Hypothalamus (tissue), 51 donors: ENCODE results near the gene PACSIN1.
A peak's percentile ranks its signal among the peaks of the same experiment; 100 is the strongest.

ENCODE experiments used
- DNase-seq, 51 donors: peaks; one replicate each; lab custom pipeline; 2025; lab: John Stamatoyannopoulos, UW

The PACSIN1 gene

DNA sequence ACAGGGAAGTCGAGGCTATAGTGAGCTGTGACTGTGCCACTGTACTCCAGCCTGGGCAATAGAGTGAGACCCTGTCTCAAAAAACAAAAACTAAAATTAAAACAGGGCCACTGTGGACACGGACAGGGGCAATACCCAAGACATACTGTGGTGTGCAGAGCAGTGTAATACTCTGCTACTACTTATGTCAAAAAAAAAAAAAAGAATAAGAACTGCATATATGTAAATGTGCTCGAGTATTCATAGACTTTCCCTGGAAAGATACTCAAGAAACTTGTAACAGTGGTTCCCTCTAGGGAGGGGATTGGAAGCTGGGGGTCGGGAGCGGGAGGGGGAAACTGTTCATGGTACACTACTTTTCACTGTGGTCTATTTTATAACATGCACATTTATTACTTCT lies 74.3 kb downstream of the PACSIN1 start:
- DNase-seq, result no peak

DNA sequence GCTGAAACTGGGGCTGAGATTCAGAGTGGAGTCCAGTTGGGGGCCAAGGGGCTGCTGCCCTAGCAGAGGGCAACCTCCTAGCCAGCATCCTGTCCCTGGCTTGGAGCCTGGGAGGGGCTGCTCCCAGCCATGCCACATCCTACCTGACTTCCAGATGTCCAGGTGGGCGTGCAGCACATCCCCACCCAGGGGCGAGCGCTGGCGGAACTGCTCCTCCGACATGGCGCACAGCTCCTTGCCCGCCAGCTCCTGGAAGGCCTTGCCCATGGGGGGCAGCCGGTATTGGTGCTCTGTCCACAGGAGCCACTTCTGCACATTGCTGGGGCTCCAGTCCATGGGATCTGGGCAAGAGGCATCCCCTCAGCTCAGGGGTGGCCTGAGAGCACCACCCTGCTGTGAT lies 75.0 kb downstream of the PACSIN1 start:
- no peak for DNase-seq

DNA sequence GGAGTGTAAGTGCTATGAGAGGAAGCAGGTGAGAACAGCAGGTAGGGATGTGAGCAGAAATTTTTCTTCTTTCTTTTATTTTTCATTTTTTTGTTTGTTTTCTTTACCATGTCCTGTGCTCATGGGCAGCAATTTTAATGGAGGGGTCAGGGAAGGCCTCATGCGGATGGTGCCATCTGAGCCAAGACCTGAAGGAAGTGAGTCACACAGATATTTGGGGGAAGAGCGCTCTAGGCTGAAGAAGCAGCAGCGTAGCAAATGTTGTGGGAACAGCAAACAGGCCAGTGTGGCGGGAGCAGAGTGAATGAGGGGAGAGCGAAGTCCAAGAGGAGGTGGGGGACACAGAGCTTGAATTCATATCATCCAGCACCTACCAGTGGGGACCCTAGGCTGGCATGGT lies 77.5 kb downstream of the PACSIN1 start:
- DNase-seq, result no peak

DNA sequence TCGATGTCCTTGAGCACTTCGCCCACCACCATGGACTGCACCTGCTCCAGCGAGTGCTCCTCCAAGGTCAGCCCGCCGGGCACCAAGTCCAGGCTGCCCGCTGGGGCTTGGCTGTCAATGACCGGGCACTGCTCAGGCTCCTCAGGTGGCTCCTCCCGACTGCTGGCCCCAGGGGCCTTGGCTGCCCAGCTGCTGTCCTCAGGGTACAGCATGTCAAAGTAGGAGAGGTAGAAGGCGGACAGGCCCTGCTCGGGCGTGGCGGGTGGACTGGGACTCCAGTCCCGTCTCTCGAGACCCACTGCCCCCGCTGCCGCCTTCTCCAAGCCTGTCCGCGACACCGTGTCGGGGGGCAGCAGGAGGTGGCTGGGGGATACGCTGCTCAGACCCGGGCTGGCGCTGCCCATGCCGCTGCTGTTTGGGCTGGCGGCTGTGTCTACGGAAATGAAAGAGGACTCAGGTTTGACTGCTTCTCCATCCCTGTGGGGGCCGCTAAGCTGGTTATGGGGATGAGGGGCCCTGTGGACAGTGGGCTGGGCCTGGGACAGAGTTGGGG lies 78.3 kb downstream of the PACSIN1 start:
- no peak for DNase-seq

DNA sequence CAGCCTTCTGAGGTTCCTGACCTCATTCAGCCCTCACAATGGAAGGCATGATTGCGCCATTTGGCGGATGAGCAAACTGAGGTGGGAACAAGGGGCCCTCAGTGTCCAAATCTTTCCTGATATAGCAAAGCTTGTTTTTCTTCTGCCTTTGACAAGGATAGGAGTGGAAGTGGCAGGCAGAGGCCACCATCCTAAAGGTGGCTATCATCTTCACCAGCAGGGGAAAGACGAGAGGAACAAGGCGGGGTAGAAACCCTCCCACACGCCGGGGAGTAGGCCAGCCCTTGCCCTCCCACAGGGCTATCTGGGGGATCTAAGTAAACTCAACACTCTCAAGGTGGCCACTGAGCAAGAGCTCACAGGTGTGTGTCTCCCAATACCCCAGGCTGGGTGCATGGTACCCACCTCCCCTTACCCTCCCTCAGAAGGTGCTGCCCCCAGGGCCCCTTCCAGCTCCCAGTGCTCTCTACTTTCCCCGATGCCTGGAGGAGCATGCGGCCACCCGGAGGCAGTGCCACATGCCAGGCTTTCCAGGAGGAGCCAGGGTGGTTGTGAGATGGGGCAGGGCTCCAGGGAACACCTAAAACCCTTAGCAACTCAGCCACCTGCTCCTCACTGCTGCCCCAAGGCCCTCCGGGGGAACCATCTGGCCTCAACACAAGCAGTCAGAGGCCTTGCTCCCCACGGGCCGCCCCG lies 79.0 kb downstream of the PACSIN1 start:
- DNase-seq, result no peak

DNA sequence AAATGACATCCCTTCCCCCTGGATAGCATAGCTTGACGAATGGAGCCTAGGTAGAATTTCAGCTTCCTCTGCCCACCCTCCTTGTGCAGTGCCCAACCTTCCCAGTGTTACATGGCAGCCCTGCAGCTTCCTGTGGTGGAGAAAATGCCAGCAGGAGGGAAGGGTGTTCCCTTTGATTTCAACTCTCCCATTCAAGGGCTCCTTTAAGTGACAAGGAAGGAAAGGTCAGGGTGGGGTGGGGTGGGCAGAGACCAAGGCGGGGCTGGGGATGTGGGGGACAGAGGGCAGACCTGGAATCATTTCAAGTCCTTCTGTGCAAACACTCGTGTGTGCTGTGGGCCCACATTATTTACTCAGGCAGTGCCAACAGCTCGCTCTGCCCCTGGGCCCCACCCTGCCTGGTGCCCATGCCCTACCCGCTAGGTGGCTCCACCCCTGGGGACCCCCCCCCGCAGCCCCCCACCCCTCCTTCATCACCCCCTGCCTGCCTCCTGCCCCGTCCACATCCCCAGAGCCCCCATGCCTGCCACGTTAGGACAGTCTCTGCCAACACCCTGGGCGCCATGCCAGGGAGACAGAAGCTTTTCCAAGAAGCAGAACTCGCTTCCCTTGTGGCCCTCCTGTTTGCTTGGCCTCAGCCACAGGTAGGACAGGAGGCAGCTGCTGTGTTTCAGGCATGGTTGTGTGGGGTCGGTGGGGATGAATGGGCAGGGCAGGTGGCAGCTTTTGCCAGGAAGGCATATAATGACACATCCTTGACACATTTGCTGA lies 80.9 kb downstream of the PACSIN1 start:
- peak in 34 of 51 donors; percentile 3 to 68 (median 38) for DNase-seq

DNA sequence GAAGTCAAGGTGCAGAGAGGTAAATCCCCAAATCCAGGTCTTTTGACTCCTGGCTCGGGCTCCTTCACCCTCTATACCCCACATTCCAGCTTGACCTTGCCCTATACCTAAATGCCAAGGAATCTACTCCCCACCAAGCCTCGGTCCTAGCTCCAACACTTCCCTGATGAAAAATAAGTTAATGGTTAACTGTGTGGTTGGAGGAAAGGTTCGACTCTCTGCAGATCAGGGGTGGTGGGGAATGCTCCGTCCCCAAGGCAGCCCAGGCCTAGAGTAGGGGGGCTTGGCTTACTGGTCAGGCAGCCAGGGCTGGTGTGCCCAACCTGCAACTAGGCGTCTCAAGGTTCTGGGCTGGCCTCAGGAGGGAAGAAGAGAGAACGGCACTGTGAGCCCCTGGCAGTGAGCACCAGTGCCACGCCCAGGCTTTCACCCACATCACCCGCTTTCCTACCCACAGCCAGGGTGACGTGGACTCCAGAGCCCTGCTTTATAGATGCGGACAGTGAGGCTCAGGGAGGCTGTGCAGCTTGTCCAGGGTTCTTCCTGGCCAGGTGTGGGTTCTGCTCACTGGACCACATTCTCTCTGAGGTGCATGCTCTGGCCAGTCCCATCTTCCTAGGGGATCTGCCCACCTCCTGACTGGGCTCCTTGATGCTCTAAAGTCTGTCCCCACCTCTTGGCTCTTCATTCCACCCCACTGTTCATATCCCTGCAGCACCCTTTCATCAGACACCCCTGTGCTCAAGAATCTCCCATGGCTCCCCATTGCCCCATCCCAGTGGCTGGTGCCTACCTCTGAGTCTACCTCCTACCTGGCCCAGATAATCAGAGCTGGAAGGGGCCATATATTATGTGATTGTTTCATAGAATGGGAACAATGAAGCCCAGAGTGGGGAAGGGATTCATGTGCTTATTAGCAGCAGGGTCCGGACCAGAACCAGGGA lies 82.1 kb downstream of the PACSIN1 start:
- DNase-seq, result no peak

DNA sequence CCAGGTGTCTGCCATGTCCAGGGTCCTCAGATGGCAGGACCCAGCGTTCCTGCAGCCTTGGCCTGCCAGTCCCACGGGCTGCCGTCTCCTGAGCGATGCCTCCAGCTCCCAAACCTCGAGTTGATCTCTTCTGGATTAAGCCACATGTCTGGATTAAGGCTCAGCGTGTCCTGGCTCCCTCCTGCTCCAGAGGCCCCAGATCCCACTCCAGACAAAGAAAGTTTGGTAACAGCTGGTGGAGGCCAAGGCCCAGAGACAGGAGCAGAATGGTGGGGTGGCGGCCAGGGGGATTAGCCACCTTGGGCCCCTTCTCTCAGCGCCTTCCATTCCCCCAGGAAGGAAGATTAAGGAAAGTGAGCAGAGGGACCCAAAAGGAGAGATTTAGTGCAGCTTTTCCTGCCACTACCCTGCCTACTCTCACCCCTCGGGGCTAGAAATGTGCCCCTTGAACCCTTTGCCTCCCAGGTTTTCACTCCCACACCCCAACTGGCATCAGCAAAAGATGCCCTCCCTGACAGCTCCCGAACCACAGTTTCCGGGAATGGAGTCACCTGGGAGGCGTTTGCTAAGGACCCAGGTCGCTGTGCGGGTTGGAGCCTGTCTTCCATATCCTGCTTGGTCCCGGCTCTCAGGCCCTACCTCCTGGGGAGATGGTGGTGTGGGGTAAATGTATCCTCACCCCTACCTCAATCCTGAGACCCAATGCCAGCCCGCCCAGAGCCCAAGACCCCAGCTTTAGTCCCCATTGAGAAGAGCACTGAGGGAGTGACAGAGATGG lies 83.3 kb downstream of the PACSIN1 start:
- DNase-seq, result no peak

DNA sequence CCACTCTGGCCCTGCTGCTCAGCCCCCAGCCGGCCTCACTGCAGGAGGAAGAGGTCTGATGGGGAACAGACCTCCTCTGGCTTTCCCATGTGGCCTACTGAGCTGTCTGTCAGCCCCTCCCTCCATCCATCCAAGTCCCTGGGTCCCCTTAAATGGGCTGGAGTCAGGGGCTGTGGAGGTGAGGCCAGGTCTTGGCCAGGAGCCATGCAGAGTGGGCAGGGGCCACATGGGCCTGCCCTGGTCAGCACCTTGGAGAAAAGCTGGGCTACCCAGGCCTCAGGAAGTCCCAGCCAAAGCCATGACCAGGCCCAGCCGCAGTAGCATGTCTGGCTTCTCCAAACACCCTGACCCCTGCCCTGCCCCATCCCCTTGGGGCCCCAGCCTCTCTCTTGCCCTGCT lies 83.9 kb downstream of the PACSIN1 start:
- DNase-seq, result no peak

DNA sequence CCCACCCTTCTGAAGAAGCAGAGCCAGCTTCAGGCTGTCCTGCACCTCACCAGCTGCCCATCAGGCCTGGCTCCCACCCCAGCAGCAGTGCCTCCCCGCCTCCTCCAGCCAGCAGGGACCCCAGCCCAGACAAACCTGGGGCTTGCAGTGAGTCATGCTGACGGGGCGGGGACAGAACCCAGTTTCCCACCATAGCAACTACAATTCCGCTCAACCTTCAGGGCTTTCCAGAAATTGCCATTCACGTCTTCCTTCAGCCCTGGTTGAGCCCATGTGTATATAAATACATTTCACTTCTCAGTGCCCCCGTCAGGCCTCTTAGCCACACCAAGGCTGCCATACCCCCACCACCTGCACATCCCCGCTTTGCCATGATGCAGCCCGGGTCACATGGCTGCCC lies 85.8 kb downstream of the PACSIN1 start:
- DNase-seq, result no peak

DNA sequence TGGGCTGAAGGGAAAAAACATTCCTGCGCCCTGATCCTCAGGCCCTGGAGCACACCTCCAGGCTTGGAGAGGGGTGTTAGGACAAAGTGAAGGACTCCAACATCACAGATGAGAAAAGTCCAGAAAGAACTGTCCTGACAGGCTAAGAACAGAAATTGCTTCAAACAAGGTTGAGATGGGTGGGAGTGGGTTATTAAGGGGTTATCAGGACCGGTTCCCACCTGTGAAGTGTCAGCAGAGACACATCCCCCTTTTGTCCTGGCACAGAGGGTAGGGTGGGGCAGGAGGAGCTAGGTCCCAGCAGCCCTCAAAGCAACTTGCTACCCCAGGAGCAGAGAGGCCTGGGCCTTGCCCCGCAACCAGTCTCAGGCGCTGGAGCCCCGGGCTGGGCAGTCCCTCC lies 86.7 kb downstream of the PACSIN1 start:
- no peak for DNase-seq

DNA sequence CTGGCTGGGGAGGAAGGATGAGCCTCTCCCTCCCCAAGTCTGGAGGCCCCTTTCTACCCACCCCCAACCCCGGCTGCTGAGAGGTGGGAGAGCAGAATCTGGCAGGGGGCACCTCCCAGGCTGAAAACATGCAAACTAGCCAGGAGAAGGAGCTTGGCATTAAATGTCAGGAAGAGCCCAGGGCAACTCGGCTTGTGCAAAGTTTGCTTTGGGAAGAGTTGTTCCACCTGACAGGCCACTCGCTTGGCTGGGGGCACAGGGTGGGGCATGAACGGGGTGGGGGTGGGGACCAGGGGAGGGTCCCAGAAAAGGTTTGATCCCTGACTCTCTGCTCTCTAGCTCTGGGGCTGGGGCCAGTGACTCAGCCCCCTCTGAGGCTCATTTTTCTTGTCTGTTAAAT lies 87.3 kb downstream of the PACSIN1 start:
- DNase-seq, result no peak

DNA sequence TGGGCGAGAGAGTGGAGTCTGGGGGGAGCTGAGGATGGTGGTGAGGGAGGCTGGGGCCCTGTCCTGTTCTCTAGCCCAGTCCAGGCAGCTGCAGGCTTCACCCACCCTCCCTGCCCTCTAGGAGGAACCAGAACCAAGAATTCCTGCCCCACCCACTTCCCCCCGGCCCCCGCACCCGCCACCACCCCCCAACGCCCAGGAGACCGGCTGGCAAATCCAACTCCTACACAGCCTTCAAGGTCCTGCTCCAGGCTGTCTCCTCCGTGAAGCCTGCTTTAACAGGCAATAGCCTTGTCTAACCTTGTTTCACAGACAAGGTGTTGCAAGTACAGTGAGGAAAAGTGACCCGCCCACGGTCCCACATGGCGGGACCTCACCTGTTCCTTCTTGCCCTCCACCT lies 87.9 kb downstream of the PACSIN1 start:
- DNase-seq, result no peak

DNA sequence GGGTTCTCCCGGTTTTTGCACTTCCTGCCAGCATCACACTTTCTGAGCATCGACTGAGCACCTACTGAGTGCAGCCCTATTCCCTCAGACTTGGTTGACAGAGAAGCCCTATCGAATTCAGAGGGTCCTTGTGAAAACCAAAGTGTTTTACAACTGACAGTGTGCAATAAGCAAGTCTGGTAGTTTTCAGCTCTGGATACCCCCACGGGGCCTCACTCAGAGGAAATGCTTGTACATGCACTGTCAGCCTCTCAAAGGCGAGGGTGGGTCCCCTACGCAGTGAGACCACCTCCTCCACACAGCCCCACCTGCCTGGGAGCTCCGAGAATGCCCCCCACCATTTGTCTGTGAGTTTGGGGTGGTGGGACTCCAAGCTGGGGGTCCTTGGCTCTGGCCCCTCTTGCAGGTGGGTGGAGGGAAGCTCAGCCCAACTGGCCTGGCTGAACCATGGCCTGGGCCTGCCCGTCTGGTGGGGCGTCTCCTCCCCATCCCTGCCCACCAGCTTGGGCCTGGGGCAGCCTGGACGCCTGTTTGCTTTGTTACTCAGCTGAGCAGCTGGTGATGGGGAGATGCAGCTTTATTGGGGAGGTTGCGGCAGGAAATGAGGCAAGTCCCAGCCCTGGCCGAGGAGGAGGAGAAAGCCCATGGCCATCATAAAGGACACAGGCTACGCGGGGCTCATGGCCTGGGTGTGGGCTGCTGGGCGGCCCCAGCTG lies 88.6 kb downstream of the PACSIN1 start:
- DNase-seq, result no peak

DNA sequence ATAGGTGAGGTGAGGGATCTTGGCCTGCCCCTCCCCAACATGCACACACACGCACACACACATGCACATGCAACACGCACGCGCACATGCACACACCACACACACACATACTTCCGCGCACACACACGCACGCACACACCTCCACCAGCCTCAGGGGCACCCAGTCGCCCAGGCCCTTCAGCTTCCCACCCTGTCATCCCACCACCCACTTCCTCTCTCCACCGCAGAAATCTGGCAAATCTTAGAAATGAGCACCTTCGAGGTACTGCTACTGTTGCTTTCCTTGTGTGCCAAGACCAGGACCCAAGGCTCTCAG lies 89.1 kb downstream of the PACSIN1 start:
- DNase-seq, result no peak

DNA sequence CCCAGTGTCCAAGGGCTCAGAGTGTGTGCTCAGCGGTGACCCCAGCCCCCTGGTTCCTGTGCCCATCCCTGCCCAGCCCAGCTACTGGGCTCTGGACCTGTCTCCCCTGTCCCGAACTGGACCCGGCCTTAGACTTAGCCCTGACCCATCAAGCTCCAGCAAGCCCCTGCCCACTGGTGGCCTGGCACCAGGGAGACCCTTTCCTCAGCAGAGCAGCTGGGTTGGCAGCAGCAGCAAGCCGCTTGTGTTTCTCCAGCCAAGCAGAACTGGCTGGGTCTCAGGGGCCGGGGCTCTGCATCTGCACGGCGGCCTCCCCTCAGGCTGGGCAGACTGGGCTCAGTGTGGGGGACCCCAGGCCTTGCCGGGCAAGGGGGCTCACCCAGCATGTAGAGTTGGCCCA lies 89.5 kb downstream of the PACSIN1 start:
- DNase-seq, result no peak

DNA sequence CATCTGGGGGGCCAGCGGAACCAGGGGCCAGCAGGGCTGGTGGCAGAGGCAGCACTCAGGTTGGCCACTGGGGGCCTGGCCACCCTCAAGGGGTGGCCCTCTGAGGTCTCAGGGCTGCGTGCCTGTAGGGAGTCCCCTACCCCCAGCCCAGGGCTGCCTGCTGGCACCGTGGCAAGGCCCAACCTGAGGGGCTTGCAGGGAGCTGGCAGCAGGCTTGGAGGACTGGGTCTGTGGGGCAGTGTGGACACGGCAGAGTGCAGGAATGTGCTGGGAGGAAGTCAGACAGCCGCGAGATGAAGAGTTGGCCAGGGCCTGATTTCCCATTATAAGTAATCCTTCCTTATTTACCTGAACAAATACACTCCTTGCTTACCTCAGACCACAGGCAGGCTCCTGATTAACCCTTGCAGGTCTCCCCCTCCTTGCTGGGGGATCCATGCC lies 90.2 kb downstream of the PACSIN1 start, which contains the start of gene SPDEF:
Gene SPDEF (minus strand): TSS at position 299 of the 441 bp plus-strand sequence. CDS start 11,874 bp downstream, outside the sequence.
- no peak for DNase-seq

DNA sequence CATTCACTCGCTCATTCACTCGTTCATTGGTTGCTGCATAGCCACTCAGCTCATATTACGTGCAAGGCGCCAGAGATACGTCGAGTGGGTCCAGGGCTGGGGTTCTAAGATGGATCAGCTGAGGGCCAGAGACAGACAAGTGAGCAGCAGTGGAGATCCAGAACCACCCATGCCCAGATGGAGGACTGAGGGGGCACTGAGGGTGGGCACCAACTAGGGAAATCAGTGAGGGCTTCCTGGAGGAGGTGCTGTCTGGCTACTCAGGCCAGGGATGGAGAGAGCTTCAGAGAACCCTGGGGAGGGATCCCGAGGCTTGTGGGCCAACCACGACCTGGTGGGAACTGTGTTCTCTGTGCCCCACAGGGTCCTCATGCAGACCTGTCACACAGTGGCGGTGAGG lies 90.6 kb downstream of the PACSIN1 start:
- no peak for DNase-seq

DNA sequence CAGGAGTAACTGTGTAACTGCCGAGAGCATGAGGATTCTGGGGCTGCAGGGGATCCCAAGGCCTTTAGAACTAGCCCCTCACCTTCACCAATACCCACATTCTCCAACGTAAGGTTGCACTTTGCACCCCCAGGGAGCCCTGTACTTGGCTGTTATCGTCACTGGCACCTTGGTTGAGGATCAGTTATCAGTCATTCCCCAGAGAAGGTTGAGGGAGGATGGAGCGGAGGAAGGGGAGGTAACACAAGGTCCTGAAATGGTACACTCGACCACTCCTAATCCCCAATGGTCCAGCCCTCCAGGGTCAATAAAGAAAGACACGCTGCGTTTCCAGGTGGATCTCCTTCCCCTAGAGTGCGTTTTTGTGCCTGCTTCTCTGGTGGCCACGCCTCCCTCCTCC lies 91.4 kb downstream of the PACSIN1 start:
- no peak for DNase-seq
